Ramos (cell line): Measurements from ENCODE around the gene PHLDB2.

Experiments used
- in situ Hi-C: fragments of 300-500 bp; cut with MboI; formaldehyde crosslinking; loops from one replicate; pipeline ENCODE4 v1.14.3; 2022; ENCODE audit warnings: low sequenced_read_pairs; ENCODE audit not compliant: unreplicated experiment

PHLDB2 gene

DNA sequence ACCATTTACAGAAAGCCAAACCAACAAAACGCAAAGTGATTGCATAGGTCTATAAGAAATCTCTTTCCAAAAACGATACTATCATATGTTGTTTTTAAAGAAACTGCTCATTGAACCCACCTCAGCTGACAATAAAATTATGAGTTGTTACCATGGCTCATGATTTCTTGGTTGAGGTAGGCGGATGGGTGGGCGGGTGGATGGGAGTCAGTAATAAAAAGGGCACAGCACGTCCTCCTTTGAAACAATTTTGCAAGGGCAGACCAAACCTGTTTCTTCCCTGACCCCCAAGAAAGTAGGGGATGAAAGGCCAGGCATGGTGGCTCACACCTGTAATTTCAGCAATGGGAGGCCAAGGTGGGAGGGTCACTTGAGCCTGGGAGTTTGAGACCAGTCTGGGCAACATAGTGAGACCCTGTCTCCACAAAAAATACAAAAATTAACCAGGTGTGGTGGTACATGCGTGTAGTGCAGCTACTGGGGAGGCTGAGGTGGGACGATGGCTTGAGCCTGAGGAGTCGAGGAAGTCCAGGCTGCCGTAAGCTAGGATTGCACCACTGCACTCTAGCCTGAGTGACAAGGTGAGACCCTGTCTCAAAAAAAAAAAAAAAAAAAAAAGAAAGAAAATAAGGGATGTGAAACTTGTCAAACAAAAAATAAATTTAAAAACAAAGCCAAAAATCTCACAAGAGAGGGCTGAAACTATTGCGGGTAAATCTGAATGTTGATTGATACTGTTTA, 121.8 kb downstream of the PHLDB2 start:
- in situ Hi-C loops, result no loop called here

DNA sequence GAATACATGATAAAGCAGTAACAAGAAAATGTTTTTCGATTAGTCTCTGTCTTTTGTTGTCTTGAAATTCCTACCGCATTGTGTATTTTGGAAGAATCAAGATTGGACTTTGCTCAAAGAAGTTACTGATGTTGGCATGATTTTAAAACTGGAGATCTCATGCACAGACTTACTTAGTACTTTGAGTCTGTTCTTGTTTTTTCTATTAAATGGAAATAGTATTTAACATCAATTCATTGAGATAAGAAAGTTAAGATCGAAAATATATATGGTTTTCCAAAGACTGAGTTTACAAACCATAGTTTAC, 122.3 kb downstream of the PHLDB2 start:
- in situ Hi-C loops, result no loop called here

DNA sequence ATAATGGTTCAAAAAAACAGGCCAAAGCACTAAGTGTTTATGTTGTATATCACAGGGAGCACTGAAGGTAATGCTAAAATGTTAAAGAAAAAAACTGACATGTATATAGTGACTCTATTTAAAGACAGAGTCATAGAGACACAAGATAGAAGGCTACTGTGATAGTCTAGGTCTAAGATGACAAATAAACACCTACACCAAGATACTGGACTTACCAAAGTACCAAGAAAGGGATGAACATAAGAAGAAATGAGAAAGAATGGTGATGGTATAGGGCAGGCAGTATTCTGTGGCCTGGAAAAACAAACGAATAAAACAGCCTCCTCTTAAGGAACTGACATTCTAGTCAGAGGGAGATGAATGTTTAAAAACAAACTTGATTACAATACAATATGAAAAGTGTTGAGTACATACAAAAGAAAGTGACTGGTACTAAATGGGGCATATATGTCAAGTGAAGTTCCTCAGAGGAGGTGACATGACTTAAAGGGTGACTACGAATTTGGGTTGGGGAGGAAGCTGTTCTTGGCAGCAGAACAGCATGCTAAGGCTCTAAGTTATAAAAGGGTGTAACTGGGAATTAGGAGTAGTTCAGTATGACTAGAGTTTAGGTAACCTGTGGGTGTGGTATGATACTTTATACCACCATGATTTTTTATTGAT, 125.7 kb downstream of the PHLDB2 start:
- in situ Hi-C loops, result no loop called here

DNA sequence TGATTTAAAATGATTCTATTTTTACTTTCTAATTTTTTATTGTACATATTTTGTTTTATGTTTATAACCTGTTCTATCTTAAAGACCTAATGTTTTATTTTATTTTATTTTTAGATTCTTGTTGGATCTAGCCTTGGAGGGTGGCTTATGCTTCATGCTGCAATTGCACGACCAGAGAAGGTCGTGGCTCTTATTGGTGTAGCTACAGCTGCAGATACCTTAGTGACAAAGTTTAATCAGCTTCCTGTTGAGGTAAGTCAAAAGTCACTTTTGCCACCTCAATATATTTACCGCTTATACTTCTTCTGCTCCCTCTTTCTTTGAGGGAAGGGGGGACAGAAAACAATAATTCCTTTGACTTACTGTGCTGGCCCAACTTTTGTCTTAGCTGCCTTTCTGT, 127.7 kb downstream of the PHLDB2 start:
- in situ Hi-C loops, result no loop called here

DNA sequence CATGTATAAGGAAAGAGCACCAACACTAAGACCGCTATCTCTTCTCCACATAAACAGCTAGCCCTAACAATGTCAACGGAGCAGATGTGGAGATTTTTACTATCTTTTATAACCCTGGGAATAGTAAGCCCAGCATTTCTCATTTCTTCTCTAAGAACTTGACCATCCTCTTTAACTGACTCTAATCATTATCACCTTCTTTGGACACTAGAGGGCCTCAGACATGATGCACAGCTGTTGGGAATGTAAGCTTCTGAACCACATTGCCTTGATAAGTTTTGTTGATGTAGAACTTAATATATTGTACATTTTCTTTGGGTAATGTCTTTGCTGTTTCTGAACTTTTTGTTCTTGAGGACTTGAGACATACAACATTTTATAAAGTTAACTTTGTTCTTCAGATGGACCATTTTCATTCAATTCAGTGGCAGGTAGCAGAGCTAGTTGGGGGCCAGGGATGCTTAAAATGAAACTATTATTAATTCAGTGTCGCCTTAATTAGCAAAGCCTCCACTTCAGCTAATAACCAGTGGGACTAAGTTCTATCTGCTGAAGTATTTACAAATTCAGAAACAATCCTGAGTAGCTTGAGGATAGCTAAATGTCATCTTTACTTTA, 130.1 kb downstream of the PHLDB2 start:
- in situ Hi-C loops, result no loop called here

DNA sequence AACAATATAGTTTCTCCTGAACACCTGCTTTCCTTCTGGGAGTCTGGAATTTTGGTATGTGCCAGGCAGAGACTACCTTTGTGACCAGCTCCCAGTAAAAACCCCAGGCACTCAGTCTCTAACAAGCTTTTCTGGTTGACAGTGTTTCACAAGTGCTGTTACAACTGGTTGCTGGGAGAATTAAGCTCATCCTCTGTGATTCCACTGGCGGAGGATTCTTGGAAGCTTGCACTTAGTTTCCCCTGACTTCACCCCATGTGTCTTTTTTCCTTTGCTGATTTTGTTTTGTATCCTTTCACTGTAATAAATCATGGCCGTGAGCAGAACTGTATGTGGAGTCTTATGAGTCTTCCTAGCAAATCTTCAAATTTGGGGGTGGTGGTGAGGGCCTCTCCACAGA, 134.0 kb downstream of the PHLDB2 start:
- in situ Hi-C loops, result no loop called here

DNA sequence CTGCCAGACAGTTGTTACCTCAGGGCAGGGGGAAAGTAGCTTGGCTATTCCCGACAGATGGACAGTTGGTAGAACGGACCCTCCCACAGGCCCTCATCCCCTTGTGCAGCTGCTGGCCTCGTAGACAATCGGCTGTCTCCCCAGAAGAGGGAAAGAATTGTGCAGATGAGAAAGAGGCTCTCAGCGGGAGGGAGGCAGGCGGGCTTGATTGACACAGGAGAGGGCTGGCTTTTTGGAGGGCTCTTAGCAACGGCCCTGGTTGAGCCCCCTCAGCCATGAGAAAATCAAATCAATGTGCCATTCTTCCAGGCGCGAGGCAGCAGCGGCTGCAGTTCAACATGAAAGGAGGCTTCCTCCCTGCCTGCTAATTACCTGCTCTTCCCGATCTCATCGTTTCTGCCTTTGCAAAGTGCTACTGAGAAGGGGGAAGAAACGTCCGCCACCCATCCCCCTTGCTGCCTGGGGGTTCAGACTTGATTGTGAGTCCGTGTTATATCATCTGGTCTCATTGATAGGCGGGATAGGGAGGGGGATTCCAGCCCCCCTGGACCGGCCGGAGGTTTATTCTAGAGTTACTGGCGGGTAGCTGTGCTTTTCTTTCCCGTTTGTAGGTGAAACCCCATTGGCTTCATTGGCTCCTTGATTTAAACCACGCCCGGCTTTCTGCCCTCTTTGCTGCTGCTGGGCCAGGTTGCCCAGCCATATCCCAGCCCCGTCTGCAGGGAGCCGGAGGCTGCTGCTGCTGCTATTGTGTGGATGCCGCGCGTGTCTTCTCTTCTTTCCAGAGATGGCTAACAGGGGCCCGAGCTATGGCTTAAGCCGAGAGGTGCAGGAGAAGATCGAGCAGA, 139.8 kb downstream of the PHLDB2 start, which contains the start of gene TAGLN3:
Gene TAGLN3 (plus strand): TSS at position 287 of the 848 bp plus-strand sequence. CDS start 501 bp downstream, at position 788.
- in situ Hi-C loops, result no loop called here

DNA sequence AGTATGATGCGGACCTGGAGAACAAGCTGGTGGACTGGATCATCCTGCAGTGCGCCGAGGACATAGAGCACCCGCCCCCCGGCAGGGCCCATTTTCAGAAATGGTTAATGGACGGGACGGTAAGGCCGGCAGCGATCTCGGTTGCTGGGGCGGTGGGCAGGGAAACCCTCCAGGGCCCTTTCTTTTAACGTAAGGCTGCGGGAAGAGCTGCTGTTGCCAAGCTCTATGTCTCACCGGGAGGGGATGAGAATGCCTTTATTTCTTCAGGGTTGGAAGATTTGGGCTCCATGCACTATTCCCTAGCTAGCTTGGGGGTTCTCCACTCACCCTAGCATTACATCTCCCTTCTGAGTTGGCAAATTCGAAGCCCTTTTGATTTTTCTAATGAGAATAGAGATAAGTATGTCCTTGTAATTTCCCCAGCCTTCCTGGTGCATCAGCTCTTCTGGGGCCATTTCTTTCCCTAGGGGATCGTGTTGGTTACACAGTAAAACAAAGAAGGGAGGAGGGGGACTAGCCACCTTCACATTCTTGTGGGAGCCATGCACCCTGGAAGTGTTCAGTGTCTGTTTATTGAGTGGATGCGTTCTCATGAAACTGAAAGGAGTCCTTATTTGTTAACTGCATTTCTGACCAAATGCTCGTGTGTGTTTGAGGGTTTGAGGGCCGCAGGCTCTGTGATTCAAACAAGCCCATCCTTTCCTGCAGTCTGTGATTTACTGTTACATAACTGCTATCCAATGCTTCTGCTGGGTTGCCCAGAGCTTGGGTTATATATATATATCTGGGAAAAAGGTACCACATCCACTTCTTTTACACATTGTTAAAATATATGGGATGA, 140.6 kb downstream of the PHLDB2 start:
- in situ Hi-C loops, result no loop called here

DNA sequence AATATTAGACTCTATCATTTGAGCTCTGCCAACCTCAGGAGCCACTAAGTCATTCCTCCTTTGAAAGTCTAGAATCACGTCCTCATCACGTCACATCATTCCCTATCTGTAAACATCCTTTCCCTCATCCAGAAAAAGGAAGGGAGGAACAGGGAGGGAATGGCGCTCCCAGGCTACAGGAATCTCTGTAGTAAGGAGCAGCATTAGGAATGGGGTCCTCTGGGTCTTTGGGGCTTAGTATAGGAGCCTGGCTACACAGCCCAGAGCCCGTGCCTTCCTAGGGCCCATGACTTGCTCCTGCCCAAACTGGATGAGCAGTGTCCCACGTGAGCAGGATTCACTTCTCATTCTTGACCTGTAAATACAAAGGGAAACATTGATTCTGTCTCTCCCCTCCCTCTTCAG, 141.3 kb downstream of the PHLDB2 start:
- in situ Hi-C loops, result no loop called here

DNA sequence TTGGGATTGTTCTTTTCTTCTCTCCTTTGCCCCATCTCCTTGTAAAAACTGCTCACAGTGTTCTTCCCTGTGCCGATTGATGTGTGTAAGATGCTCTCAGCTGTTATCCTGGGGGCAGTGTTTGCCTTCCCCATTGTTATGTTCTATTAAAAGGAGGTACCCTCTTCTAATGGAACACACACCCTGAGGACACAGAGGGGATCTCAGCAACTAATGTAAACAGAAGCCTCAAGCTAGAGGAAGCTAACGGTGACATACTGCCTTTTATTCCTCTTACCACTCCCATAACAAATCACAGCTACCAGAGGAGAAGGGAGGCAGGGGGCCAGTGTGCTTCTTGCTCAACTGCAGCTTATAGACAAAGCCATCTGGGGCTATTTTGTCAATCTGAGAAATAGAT, 141.9 kb downstream of the PHLDB2 start:
- in situ Hi-C loops, result no loop called here

DNA sequence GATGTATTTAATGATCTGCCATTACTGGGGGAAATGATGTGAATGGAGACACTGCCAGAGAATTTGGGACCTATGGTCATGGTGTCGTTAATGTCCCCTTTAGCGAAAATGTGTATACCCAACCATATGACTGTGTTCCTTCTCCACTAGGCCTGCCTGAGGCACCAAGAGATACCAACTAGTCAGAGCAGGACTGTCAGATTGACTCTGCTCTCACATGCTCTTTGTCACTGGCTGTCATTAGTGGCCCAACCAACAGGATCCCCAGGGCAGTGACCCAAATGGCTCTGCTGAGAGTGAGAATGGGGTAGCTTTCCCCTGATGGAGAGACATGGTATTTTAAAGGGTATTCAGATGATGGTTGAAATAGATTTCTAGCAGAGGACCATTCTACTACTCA, 142.5 kb downstream of the PHLDB2 start:
- in situ Hi-C loops, result no loop called here

DNA sequence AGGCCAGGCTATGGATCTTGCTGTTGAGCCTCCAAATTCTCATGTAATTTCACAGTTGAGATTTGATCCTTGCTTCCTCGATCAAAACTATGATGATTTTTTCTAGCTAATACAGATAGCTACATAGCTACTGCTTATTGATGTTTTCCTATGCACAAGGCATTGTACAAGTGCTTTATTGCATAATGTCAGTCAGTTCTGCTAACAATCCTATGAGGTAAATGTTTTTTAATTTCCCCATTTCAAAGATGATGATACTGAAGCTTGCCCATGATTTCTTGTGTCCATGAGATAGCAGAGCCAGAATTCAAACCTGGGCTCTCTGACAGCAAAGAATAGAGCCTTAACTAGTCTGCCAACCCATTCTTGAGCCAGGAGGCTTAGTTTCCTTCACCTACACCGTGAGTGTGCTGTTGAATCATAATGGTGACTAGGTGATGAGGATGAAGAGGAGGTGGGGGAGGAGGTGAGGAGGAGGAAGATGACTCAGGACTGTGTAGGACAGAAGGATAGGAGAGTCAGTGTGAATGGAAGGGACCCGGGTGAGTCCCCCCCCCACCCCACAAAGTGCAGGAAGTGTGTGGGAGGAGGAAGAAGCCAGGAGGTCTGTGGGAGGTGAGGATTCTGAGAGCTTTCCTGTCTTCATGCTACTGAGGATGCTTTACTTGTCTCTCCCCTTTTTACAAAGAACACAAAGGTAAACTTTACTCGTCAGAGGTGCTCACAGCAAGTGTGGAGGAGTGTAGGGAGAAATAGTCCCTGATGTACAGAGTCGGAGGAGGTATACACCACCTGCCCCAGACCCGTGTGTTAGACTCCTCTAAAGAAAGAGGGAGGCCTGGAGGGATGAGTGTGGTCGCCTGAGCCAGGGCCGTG, 143.3 kb downstream of the PHLDB2 start:
- in situ Hi-C loops, result no loop called here

DNA sequence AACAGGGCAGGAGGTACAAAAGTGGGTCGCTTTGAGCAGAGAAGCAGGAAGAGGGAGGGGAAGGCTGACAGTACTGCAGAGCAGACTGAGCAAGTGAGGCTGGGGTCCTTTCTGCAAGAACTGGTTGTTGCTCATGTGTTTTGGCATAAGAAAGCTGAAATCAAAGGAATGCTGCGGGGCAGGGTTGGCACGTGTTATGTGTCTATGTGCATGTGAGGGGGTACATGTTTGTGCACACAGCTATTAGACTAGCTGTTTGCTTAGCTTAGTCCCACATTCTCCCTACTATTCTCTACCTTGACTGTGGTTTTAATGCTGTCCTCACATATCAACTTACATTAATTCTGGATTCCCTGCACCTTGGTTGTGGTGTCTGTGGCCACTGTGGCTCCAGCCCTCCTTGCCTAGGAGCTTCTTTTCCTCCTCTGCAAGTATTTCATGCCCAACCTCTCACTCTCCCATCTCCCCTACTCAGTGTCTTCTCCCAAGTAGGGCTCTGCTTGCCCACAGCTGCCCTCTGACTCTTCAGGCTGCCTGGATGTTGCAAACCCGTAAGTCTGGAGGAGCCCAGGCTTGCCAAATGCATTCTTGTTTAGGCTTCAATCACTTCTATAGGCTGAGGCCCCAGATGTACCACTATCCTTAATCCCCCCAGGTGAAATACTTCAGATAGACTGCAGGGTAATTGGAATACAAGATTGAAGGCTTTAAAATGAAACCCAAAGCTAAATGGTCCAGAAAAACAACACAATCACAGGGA, 144.4 kb downstream of the PHLDB2 start:
- in situ Hi-C loops, result no loop called here

DNA sequence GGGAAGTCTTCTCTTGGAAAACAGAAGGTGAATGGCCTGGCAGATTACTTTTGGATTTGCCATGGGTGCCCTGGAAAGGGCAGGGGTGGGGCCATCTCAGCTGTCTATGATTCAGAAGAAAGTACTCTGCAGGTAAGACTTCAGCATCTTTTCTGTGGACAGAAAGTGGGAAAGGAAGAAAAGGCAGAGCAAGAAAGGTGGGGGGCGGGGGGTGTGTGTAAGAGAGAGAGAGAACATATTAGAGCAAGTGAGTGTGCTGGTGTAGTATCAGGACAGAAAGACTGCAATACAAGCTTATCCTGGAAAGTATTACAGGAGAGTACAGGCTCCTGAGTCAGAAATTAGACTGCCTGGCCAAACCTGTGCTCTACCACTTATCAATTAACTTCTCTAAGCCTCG, 145.1 kb downstream of the PHLDB2 start:
- in situ Hi-C loops, result no loop called here

DNA sequence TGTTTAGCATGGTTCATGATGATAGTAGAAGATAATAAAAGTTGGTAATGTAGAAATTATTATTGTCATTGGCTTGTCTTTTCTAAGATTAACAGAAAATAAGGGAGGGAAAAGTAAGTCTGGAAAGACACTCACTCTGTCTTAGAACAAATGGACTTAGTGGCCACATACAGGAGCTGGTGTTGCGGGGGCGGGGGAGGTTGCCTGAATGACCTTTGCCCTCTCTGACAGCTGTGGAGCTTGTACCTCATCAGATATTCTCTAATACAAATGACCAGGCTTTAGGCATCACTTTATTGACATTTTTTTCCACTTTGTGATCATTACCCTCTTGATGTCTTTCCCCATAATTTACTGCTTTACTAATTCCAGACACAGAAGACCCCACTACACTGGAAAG, 145.6 kb downstream of the PHLDB2 start:
- in situ Hi-C loops, result no loop called here

DNA sequence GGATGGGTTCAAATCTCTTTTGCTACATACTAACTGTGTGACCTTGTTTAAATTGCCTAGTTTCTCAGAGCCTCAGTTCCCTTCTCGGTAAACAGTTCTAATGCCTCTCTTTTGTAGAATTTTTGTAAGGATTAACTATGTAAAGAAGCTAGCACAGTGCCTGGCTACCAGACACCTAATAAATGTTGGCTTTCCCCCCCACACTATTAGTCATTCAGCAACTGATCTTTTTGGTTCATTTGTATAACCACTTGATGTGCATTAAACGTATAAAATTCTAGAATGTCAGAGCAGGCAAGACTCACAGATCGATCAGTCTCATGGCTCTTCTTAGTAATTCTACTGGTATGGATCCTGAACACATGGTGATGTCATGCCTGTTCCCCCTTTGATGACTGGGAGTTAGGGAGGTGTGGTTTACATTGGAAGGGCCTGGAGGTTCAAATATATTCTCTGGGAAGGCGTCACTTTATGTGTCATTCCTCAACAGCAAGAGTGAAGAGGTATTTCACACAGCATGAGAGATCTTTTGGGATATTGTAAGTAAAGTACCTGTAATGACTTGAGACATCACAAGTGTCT, 146.1 kb downstream of the PHLDB2 start:
- in situ Hi-C loops, result no loop called here

DNA sequence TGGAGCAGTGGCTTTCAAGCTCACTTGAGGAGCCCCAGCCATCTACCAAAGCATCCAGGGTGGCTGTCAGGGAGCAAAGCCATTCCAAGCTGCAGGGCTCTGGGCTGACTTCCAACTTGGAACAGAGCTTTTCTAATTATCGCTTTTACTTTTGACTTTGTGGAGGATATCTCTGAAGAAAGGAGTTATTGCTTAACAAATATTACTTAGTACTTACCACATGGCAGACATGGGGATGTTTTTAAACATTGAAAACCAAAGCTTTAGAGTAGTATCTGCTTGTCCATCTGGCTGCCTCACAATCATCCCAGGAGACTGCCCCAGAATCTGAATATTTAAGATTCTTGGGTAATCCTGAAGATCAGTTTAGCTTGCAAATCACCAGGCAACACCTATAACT, 148.6 kb downstream of the PHLDB2 start:
- in situ Hi-C loops, result no loop called here

DNA sequence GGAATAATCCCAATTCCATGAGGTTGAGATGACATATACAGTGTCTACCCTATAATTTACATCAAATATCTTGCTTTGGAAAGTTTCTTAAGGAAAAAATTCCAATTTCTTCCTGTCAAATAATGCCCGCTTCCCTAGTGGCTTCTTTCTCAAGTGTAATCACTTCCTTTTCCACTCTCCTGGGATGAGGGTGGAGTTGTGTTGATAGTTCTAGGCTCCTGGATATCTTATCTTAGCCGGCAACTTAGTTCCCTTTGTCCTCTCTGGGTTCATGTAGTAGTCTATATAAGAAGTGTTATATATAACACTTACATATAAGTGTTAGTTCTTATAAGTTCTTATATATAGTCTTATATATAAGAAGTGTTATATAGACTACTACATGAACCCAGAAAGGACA, 150.6 kb downstream of the PHLDB2 start:
- in situ Hi-C loops, result no loop called here
